K562 (cell line): Measurements from ENCODE around the gene SLC16A1. TPM values are rescaled to one million over a fixed set of nuclear protein-coding genes. Genes with fewer than 3 reads are reported as not detected.
A peak's percentile ranks its signal among the peaks of the same experiment; 100 is the strongest.

Experiments
- CBFA2T2 ChIP-seq: fragments of 450-650 bp; conservative IDR thresholded peaks from 2 replicates; pipeline ENCODE4 v1.6.1; 2017; ENCODE audit warnings: mild to moderate bottlenecking
- DEAF1 ChIP-seq: fragments of 450-650 bp; formaldehyde crosslinking; IDR thresholded peaks from 2 replicates; pipeline ENCODE4 v1.4.0; 2020; ENCODE audit warnings: mild to moderate bottlenecking, moderate library complexity
- DMBX1 ChIP-seq: fragments of 250-450 bp; sonication (Bioruptor Pico); IDR thresholded peaks from 2 replicates; pipeline ENCODE4 v1.8.0; 2022; ENCODE audit warnings: inconsistent platforms, mild to moderate bottlenecking, moderate library complexity, borderline replicate concordance
- MCM7 ChIP-seq, 2 experiments: fragments of 450-650 bp; IDR thresholded peaks; 2 replicates each; pipeline ENCODE4 v1.6.1; 2016 to 2018
- MTF1 ChIP-seq: fragments of 250-450 bp; sonication (Bioruptor Pico); IDR thresholded peaks from 2 replicates; pipeline ENCODE4 v1.9.0; 2021; ENCODE audit warnings: moderate library complexity, mild to moderate bottlenecking, inconsistent platforms, borderline replicate concordance
- MXI1 ChIP-seq: IDR thresholded peaks from 2 replicates; pipeline ENCODE4 v1.6.1; 2011; ENCODE audit warnings: low read depth, mild to moderate bottlenecking, improper control_type of control experiment, low read length
- NELFE ChIP-seq: IDR thresholded peaks from 2 replicates; pipeline ENCODE4 v1.6.1; 2011; ENCODE audit warnings: mild to moderate bottlenecking; ENCODE audit not compliant: insufficient read depth, insufficient read length
- PPARD ChIP-seq: fragments of 250-450 bp; sonication (Bioruptor Pico); IDR thresholded peaks from 2 replicates; pipeline ENCODE4 v1.8.0; 2022; ENCODE audit warnings: inconsistent platforms, mild to moderate bottlenecking, moderate library complexity
- PRDM10 ChIP-seq: fragments of 450-650 bp; IDR thresholded peaks from 2 replicates; pipeline ENCODE4 v1.6.1; 2018; ENCODE audit not compliant: partially characterized antibody
- SNIP1 ChIP-seq: fragments of 450-650 bp; IDR thresholded peaks from 2 replicates; pipeline ENCODE4 v1.7.1; 2017; ENCODE audit warnings: low read depth, mild to moderate bottlenecking
- STAT5A ChIP-seq: IDR thresholded peaks from 2 replicates; pipeline ENCODE4 v1.6.1; 2012; ENCODE audit warnings: low read length, inconsistent platforms, borderline replicate concordance
- TAF15 ChIP-seq: fragments of 200-400 bp; formaldehyde crosslinking; IDR thresholded peaks from 2 replicates; pipeline ENCODE4 v1.6.1; 2017; ENCODE audit warnings: mild to moderate bottlenecking, low read depth, low read length, moderate library complexity
- TEAD2 ChIP-seq: fragments of 450-650 bp; IDR thresholded peaks from 2 replicates; pipeline ENCODE4 v1.6.1; 2016; ENCODE audit warnings: missing genetic modification characterization, control low read depth, missing compliant biosample characterization
- ZBTB43 ChIP-seq: sonication (generic); formaldehyde crosslinking; IDR thresholded peaks from 2 replicates; pipeline ENCODE4 v1.8.0; 2023; ENCODE audit warnings: mild to moderate bottlenecking, missing genetic modification reagents
- ZFP1 ChIP-seq: fragments of 450-650 bp; formaldehyde crosslinking; IDR thresholded peaks from 2 replicates; pipeline ENCODE4 v1.4.0; 2020; ENCODE audit warnings: mild to moderate bottlenecking, mixed read lengths
- ZNF280A ChIP-seq: fragments of 450-650 bp; IDR thresholded peaks from 2 replicates; pipeline ENCODE4 v1.6.1; 2018; ENCODE audit warnings: mild to moderate bottlenecking, low read depth; ENCODE audit not compliant: partially characterized antibody
- ZNF354B ChIP-seq: fragments of 250-450 bp; sonication (Bioruptor Pico); IDR thresholded peaks from 2 replicates; pipeline ENCODE4 v1.4.0; 2020
- ZNF76 ChIP-seq: fragments of 250-450 bp; sonication (Bioruptor Pico); IDR thresholded peaks from 2 replicates; pipeline ENCODE4 v1.4.0; 2020; ENCODE audit warnings: mild to moderate bottlenecking, moderate library complexity, borderline replicate concordance
- polyA plus RNA-seq, 8 experiments: library from polyadenylated mRNA; depleted of rRNA in 4 of 8; stranded (reverse) in 5 of 8; unstranded in 3 of 8; fragments of >200 nt; fragmentation: Nextera tagmentation in 2 of 8; fragmentation: Illumina TruSeq in 1 of 8; extraction: Ambion mirVana in 2 of 8; extraction: Trizol in 1 of 8; gene quantifications; 2 replicates each; pipeline versions ENCODE4 v1.2.1 to v1.2.3, GENCODE V29; 2011 to 2014; ENCODE audit warnings: inconsistent platforms in 1 of 8, missing spikeins in 1 of 8
- total RNA-seq, 7 experiments: library from RNA; depleted of rRNA in 6 of 7; stranded (reverse); fragments of >200 nt in 6 of 7; fragmentation: Illumina TruSeq in 2 of 7; extraction: Trizol in 2 of 7; gene quantifications; 2 replicates each; pipeline versions ENCODE4 v1.2.1 to v1.2.3, GENCODE V29; 2011 to 2021; ENCODE audit warnings: low replicate concordance in 1 of 7

SLC16A1 gene
- total and polyA plus RNA-seq, 9 of the 15 experiments (the other 6 are each of a cell fraction or from before 2014, with no cell fraction given): 73.1 to 244 (median 117) TPM

- TF ChIP-seq DEAF1 (CRISPR knock-in tag) (no peak), TAF15 (no peak), ZFP1 (no peak), DMBX1 (peak; percentile 60; the same call in 1 of the 2 replicates), PRDM10 (no peak), ZNF76 (no peak), MCM7 (IDR thresholded peaks at IDR 0.05) (no peak), ZBTB43 (CRISPR knock-in tag) (no peak), TEAD2 (tag) (no peak), ZNF354B (CRISPR knock-in tag) (no peak), SNIP1 (no peak), STAT5A (no peak), MTF1 (no peak), PPARD (CRISPR knock-in tag) (no peak), NELFE (no peak), CBFA2T2 (peak; percentile 78), MXI1 (no peak), ZNF280A (no peak)
Observed at GRCh38 chr1:112904071-112904830, 51.7 kb downstream of the SLC16A1 start (continued).
